Effector memory CD4-positive, alpha-beta T cell (primary cell): ENCODE measurements around the gene DNASE1L3.

Experiments used
- DNase-seq, 3 donors: peaks; one replicate each; pipeline ENCODE4 v3.0.0-alpha.2; 2020
- H3K27ac ChIP-seq: 2 replicates; pipeline ENCODE4 v1.7.0; 2013; ENCODE audit warnings: mild to moderate bottlenecking, low read length, moderate library complexity; ENCODE audit not compliant: insufficient read depth, poor library complexity, severe bottlenecking
- H3K27me3 ChIP-seq: replicated peaks from 2 replicates; pipeline ENCODE4 v1.7.0; 2013; ENCODE audit warnings: mild to moderate bottlenecking, low read length; ENCODE audit not compliant: insufficient read depth, control insufficient read depth, poor library complexity, severe bottlenecking
- H3K36me3 ChIP-seq: 2 replicates; pipeline ENCODE4 v1.7.0; 2013; ENCODE audit warnings: mild to moderate bottlenecking, low read length, moderate library complexity; ENCODE audit not compliant: control insufficient read depth, insufficient read depth
- H3K4me1 ChIP-seq: 2 replicates; pipeline ENCODE4 v1.7.0; 2013; ENCODE audit warnings: low read length, mild to moderate bottlenecking; ENCODE audit not compliant: control insufficient read depth, insufficient read depth, poor library complexity, severe bottlenecking
- H3K4me3 ChIP-seq: 2 replicates; pipeline ENCODE4 v1.7.0; 2013; ENCODE audit warnings: low read length, low read depth, mild to moderate bottlenecking; ENCODE audit not compliant: insufficient read depth, poor library complexity, severe bottlenecking
- H3K9me3 ChIP-seq: 2 replicates; pipeline ENCODE4 v1.7.0; 2013; ENCODE audit warnings: mild to moderate bottlenecking, low read length, moderate library complexity; ENCODE audit not compliant: control insufficient read depth

The DNASE1L3 gene

DNA sequence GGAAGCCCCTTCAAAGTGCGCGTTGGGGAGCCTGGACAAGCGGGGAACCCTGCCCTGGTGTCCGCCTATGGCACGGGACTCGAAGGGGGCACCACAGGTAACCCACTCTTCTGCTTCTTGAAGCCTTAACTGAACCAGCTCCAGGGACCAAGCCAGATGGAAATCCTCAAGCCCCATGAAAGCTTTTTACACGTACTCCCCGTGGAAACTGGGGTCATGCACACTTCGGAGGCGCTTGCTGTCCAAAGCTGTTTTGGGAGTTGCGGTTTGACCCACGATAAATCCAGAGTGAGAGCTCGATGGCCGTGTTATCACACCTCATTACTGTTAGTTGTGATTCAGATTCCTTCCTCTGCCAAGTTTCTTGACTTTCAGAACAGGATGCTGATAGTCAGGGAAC lies 47.5 kb downstream of the DNASE1L3 start:
- Histone ChIP-seq H3K27ac (no peak overlapping the region), H3K4me3 (no peak overlapping the region), H3K27me3 (no peaks in the 10 kb centered on the region), H3K36me3 (peaks cover 15% of the 10 kb centered on the region), H3K4me1 (no peaks in the 10 kb centered on the region), H3K9me3 (no peaks in the 10 kb centered on the region)
- no peak for DNase-seq

DNA sequence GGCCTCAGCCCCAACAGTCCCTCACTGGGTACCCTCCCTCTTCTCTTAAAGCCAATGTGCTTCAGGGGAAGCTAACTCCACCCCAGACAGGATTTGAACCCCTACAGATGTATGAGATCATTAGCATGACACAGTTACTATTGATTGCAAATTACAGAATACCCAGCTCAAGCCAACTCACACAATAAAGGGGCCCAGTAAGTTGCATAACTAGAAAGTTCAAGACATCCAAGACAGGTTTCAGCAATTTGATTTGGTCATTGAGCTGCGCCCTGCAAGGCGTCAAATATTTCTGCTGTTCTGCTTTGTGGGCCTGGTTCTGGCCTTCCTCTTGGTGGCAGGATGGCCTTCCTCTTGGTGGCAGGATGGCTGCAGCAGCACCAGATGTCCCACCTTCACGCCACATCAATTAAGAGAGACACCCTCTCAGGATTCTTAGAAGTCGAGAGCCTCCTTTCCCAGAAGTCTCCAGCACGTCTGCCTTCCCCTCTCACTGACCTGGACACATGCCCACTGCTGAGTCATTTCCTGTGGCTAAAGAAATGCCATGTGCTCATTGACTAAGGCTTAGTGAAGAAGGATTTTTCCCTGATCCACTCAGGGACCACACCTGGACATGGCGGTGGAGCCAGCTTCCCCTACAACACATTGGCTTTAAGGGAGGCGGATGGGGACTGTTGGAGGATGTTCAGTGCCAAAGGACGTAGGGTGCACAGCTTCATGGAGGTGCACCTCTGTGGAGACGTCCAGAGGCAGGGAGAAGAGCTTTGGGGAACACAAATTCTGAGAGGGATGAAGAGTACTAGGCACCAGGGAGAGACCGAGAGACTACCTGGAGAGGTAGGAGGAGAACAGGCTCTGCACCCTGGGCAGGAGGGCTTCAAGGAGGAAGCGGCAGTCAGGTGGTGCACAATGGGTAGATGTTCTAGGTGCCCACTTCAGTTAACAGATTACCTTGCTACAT lies 49.1 kb downstream of the DNASE1L3 start:
- Histone ChIP-seq H3K27ac (no peak overlapping the region), H3K36me3 (peaks cover 21% of the 10 kb centered on the region), H3K9me3 (no peaks in the 10 kb centered on the region), H3K27me3 (no peaks in the 10 kb centered on the region), H3K4me3 (no peak overlapping the region), H3K4me1 (no peaks in the 10 kb centered on the region)
- DNase-seq: no peak

DNA sequence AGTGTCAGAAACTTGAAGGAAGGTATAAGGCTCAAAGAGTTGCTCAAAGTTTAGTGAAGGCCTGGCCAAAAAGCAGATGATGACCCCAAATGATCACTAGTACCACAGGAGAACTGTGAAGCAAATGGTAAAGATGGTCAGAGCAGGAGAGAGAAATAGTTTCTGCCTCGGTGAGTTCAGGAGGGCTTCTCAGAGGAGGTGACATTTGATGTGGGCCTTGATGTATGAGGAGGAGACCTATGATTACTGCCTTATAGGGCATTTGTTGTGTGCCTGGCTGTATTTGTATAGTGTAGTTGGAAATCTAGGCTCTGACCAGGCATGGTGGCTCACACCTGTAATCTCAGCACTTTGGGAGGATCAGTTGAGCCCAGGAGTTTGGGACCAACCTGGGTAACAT lies 50.4 kb downstream of the DNASE1L3 start:
- H3K27me3 ChIP-seq: no peaks in the 10 kb centered on the region
- H3K4me1 ChIP-seq: no peaks in the 10 kb centered on the region
- H3K9me3 ChIP-seq: no peaks in the 10 kb centered on the region
- no peak overlapping the region for H3K4me3 ChIP-seq
- DNase-seq: no peak
- H3K27ac ChIP-seq: no peak overlapping the region
- peaks cover 30% of the 10 kb centered on the region for H3K36me3 ChIP-seq

DNA sequence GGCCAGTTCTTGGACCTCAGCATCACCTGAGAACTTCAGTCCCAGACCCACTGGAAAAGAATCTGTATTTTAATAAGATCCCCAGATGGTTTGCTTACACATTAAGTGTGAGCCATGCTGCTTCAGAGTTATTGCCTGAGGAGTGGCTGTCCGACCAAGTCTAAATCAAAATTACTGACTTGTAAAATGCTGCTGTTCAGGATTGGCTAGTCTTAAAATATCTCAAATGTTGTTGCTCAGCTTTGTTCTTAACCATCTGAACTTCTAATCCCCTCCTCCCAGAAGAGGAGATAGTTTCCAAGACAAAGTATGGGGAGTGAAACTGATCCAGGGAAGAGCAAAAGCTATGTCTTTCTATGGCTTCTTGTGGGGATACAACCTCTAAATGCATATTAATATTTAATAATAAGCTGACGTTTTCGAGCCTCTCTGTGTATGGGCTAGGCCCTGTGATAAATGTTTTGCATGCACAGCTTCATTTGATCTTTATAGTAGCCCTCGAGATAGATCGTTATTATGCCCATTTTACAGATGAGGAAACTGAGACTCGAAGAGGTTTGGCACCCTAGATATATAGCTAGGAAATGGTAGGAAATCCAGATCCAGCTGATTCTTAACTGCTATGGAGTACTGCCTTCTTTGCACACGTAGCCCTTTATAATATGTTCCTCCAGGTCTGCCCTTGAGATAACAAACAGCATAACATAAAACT lies 52.2 kb downstream of the DNASE1L3 start:
- Histone ChIP-seq H3K9me3 (no peaks in the 10 kb centered on the region), H3K4me3 (no peak overlapping the region), H3K27me3 (no peaks in the 10 kb centered on the region), H3K4me1 (no peaks in the 10 kb centered on the region), H3K27ac (no peak overlapping the region), H3K36me3 (peaks cover 24% of the 10 kb centered on the region)
- no peak for DNase-seq

DNA sequence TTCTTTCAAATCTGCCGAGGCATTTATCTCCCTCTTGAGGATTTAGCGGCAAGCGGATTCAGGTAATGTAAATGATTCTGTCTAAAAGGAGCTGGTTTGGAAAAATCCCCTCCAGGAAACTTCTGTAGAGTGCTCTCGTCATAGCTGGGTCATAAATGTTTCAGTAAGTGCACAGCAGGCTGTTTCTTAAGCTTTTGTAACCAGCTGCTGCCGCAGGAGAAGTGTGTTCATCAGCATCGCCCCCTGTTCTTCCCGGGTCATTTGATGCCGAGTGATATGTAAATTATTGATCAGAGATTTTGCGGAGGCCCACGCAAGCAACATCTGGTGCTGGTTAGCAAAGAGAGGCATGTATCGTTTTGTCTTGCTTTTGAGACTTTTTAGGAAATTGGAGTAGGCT lies 53.1 kb downstream of the DNASE1L3 start:
- no peaks in the 10 kb centered on the region for H3K9me3 ChIP-seq
- H3K4me1 ChIP-seq: no peaks in the 10 kb centered on the region
- no peaks in the 10 kb centered on the region for H3K27me3 ChIP-seq
- no peak for DNase-seq
- H3K27ac ChIP-seq: no peak overlapping the region
- H3K4me3 ChIP-seq: no peak overlapping the region
- peaks cover 30% of the 10 kb centered on the region for H3K36me3 ChIP-seq

DNA sequence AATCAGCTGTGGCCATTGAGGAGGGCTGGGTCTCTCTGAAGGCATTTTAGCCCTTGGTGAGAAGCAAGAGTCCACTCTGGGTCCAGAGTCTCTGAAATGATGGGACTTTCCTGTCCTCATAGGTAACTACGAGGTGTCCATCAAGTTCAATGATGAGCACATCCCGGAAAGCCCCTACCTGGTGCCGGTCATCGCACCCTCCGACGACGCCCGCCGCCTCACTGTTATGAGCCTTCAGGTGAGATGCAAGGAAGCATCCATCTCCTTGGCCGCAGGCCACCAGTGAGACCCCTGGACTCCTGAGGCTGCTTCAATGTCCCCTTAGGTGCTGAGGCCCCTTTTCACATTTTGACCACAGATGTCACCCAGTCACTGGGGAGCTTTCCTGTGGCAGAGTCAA lies 54.9 kb downstream of the DNASE1L3 start:
- Histone ChIP-seq H3K9me3 (no peaks in the 10 kb centered on the region), H3K27me3 (no peaks in the 10 kb centered on the region), H3K4me1 (no peaks in the 10 kb centered on the region), H3K27ac (no peak overlapping the region), H3K4me3 (no peak overlapping the region), H3K36me3 (peaks cover 34% of the 10 kb centered on the region)
- no peak for DNase-seq

DNA sequence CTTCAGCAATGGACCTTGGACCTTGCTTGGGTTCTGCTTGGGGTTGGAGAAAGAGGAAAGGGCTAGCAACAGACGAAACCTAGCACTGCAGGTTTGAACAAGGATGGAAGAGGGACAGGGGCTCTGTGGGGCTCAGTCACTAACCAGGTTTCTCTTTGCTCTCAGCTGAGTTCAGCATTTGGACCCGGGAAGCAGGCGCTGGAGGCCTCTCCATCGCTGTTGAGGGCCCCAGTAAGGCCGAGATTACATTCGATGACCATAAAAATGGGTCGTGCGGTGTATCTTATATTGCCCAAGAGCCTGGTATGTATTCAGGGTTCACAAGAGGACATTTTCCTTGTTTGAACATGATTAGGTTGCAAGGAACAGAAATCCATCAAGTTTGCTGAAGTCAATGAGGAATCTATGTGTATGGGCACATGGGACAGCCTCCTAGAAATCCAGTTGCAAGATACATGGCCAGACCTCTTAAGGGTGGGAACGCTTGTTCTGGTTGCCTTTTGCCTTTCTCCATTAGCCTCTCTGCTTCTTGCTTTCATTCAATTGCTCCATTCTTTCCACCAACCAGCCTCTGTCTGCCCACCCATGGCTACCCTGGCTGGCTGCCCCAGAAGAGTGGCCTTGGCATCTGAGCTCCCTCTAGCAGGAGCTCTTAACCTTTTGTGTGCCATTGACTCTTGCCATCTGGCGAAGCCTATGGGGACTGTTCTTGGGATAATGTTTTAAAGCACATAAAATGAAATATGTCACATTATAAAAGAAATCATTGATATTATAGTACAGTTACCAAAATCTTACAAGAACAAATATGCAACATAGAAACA lies 55.9 kb downstream of the DNASE1L3 start:
- H3K9me3 ChIP-seq: no peaks in the 10 kb centered on the region
- no peak for DNase-seq
- peaks cover 34% of the 10 kb centered on the region for H3K36me3 ChIP-seq
- no peak overlapping the region for H3K4me3 ChIP-seq
- H3K27me3 ChIP-seq: no peaks in the 10 kb centered on the region
- no peaks in the 10 kb centered on the region for H3K4me1 ChIP-seq
- no peak overlapping the region for H3K27ac ChIP-seq

DNA sequence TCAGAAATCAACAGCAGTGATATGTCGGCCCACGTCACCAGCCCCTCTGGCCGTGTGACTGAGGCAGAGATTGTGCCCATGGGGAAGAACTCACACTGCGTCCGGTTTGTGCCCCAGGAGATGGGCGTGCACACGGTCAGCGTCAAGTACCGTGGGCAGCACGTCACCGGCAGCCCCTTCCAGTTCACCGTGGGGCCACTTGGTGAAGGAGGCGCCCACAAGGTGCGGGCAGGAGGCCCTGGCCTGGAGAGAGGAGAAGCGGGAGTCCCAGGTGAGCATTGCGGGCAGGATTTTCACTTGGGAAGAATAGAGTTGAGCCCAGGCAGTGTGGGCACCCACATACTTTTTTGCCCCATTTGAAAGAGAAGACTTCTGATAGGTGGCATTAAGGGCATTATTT lies 57.4 kb downstream of the DNASE1L3 start:
- Histone ChIP-seq H3K27me3 (no peaks in the 10 kb centered on the region), H3K9me3 (no peaks in the 10 kb centered on the region), H3K4me1 (no peaks in the 10 kb centered on the region), H3K4me3 (no peak overlapping the region), H3K27ac (no peak overlapping the region), H3K36me3 (peaks cover 37% of the 10 kb centered on the region)
- no peak for DNase-seq

DNA sequence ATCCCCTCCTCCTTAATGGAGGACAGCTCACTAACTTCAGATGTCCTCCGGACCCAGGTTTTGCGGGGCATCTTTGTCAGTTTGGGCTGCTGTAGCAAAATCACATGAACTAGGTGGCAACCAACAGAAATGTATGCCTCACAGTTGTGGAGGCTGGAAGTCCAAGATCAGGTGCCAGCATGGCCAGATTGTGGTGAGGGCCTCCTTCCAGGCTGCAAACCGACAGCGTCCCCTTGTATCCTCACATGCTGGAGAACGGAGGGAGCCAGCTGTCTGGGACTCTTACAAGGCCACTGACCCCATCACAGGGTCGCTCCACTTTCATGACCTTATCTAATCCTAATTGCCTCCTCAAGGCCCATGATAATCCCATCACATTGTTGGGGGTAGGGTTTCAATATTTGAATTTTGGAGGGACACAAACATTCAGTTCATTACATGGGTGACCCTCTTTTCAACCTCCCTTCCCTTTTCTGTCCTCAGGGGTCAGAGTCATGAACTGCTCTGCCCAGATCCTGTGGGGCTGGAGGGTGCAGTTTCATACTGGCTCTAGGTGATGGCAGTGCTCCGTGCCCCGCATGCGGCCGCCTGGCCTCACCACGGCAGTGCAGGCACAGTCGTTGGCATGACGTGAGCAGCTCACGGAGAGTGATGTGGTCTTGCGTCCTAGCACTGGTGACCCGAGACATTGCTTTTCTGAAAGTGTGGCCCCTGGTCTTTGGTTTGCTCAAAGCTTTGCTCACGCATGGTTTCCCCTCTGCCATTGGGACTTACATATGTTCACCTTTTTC lies 58.4 kb downstream of the DNASE1L3 start:
- Histone ChIP-seq H3K27ac (no peak overlapping the region), H3K4me3 (no peak overlapping the region), H3K27me3 (no peaks in the 10 kb centered on the region), H3K36me3 (peaks cover 35% of the 10 kb centered on the region), H3K9me3 (no peaks in the 10 kb centered on the region), H3K4me1 (no peaks in the 10 kb centered on the region)
- no peak for DNase-seq
